Esophagus muscularis mucosa (tissue), 4 donors: ENCODE data around the gene ANO8. TPM values are rescaled to one million over a fixed set of nuclear protein-coding genes. Genes with fewer than 3 reads are reported as not detected.

Experiments used
- DNase-seq: peaks from one replicate; pipeline ENCODE4 v3.0.0-alpha.2; 2017; ENCODE audit errors: extremely low spot score
- H3K27ac ChIP-seq, 4 donors: fragments of 200-600 bp; sonication (generic); replicated peaks in 1 of 4; 1 replicate in 3 of 4; 2 replicates in 1 of 4; pipeline ENCODE4 v1.5.1; 2016 to 2019; ENCODE audit warnings: mild to moderate bottlenecking in 1 of 4
- H3K27me3 ChIP-seq, 4 donors: fragments of 200-600 bp; sonication (generic); one replicate each; pipeline versions ENCODE4 v1.5.1 to v1.6.0; 2016 to 2019
- H3K36me3 ChIP-seq, 4 donors: fragments of 200-600 bp; sonication (generic); one replicate each; pipeline ENCODE4 v1.5.1; 2016 to 2019
- H3K4me1 ChIP-seq, 4 donors: fragments of 200-600 bp; sonication (generic); one replicate each; pipeline ENCODE4 v1.5.1; 2016 to 2019
- H3K4me3 ChIP-seq, 4 donors: fragments of 200-600 bp; sonication (generic); 1 replicate in 2 of 4; 2 replicates in 2 of 4; pipeline ENCODE4 v1.5.1; 2016 to 2019; ENCODE audit warnings: mild to moderate bottlenecking in 4 of 4, moderate library complexity in 1 of 4
- H3K9me3 ChIP-seq, 4 donors: fragments of 200-600 bp; sonication (generic); 1 replicate in 3 of 4; 2 replicates in 1 of 4; pipeline ENCODE4 v1.5.1; 2016 to 2019
- EP300 ChIP-seq: sonication (generic); formaldehyde crosslinking; IDR thresholded peaks from one replicate; pipeline ENCODE4 v1.6.1; 2017; ENCODE audit warnings: antibody characterized with exemption
- POLR2A ChIP-seq: fragments of 450-650 bp; IDR thresholded peaks from one replicate; pipeline ENCODE4 v1.6.1; 2017; ENCODE audit warnings: antibody characterized with exemption, moderate library complexity, mild to moderate bottlenecking, low read depth
- POLR2AphosphoS5 ChIP-seq, 2 donors: sonication (generic); formaldehyde crosslinking; IDR thresholded peaks; one replicate each; pipeline ENCODE4 v1.6.1; 2017; ENCODE audit warnings: antibody characterized with exemption in 2 of 2
- WGBS: methylation state at CpG from one replicate; pipeline ENCODE4 v1.1.5; 2018; 5-methylcytosine and 5-hydroxymethylcytosine counted together
- intact Hi-C: fragments of 100-400 bp; cut with DNase I; formaldehyde crosslinking; loops from one replicate; pipeline ENCODE4 v1.15.1; 2023
- total RNA-seq, 4 donors: library from RNA; depleted of rRNA; stranded (reverse); fragments of >200 nt; gene quantifications; one replicate each; pipeline versions ENCODE4 v1.1.0 to v1.2.1, GENCODE V29; 2016
- TF ChIP-seq, protein P1 (sequence below), 3 experiments: fragments of 200-600 bp in 2 of 3; fragments of 450-650 bp in 1 of 3; sonication (generic) in 2 of 3; IDR thresholded peaks; one replicate each; pipeline ENCODE4 v1.5.1; 2017 to 2019; ENCODE audit warnings: antibody characterized with exemption in 3 of 3, mild to moderate bottlenecking in 2 of 3, moderate library complexity in 1 of 3

The ANO8 gene
- total RNA-seq, 4 donors from 2014 or later, result 2.9 to 7.4 (median 4.0) TPM

DNA sequence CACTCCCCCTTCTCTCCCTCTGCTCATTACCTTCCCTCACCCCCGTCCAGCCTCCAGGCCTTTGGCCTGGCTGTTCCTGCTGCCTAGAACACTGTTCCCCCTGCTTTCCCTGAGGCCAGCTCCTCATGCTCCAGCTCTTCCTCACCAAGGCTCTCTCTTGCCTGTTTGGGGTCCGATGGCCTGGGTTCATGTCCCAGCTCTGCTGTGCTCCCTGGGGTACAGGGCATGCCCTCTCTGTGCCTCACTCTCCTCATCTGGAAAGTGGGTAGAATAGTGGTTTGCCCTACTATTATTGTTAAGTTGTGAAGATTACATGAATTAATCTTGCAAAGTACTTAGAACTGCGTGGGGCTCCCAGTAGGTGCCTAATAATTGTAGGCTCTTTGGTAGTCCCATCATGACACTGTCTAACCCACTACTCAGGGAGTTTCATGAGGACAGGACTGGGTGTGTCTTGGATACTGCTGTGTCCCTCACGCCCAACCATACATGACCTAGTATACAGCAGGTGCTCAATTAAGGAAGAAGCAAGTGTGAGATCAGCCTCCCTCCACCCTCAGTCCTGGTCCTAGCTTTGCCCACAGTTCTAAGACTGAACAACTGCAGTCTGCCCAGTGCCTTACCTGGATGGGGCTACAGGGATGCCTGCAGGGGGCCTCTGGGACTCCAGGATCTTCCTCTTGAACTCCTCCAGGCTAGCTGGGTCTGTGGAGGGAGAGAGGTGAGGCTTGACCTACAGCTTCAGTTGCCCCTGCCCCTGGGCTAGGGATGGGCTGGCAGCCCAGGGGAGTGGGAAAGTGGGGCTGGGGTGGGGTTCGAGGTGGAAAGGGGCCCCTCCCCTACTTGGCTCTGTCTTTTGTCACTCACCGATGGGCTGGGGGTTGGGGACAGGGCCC lies 25.5 kb upstream of the ANO8 start:
- Histone ChIP-seq H3K4me3 (no peak overlapping the region), H3K9me3 (no peaks in the 10 kb centered on the region), H3K27ac (no peak overlapping the region), H3K4me1 (peaks cover 0 to 11% (median 5%) of the 10 kb centered on the region in 4 donors), H3K36me3 (no peaks in the 10 kb centered on the region), H3K27me3 (no peaks in the 10 kb centered on the region)
- intact Hi-C loops, result no loop called here
- peak; percentile 75 for DNase-seq
- WGBS, result 81% methylated on average over 6 of the region's 6 CpGs
- TF ChIP-seq POLR2AphosphoS5 (IDR thresholded peaks at IDR 0.05), result no peak
- no peak for TF ChIP-seq EP300
- TF ChIP-seq, protein P1, sequence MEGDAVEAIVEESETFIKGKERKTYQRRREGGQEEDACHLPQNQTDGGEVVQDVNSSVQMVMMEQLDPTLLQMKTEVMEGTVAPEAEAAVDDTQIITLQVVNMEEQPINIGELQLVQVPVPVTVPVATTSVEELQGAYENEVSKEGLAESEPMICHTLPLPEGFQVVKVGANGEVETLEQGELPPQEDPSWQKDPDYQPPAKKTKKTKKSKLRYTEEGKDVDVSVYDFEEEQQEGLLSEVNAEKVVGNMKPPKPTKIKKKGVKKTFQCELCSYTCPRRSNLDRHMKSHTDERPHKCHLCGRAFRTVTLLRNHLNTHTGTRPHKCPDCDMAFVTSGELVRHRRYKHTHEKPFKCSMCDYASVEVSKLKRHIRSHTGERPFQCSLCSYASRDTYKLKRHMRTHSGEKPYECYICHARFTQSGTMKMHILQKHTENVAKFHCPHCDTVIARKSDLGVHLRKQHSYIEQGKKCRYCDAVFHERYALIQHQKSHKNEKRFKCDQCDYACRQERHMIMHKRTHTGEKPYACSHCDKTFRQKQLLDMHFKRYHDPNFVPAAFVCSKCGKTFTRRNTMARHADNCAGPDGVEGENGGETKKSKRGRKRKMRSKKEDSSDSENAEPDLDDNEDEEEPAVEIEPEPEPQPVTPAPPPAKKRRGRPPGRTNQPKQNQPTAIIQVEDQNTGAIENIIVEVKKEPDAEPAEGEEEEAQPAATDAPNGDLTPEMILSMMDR (IDR thresholded peaks at IDR 0.05), result no peak
- no peak for TF ChIP-seq POLR2A

DNA sequence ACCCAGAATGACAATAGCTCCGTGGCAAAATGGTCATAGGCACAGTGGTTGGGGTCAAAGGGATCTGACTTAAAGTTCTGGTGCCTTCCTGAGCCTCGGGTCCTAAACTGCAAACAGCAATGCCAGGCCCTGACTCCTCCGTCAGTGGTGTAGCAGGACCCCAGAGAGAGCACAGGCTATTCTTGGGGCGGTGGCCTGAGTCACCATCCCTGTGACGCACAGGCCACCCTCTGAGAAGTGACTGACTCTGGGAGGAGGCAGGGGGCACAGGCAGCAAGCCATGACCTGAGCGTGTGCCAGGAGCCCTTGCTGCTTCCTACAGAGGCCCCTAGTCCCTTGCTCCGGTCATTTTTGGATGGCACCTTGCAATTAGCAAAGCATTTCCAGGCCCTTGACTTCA lies 23.7 kb upstream of the ANO8 start:
- no peak for DNase-seq

DNA sequence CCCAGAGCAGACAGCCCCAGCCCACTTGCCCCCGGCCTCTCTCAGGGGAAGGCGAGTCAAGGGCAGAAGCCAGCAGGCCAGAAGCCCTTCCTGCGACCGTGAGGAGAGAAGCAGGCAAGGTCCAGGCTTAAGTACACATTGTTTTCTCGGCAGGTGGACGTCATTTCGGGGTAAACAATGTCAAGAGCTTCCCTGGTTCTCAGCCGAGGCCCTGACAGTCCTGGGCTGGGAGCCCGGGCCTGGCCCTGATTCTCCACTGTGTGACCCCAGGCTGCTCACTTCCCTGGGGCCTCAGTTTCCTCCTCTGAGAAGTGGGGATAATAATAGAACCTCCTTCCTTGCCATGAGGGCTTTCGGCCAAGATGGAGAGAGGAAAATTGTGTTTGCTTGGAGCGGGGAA lies 23.1 kb upstream of the ANO8 start:
- H3K27ac ChIP-seq, result peak overlapping the region; percentile 9 to 55 (median 30)
- peaks cover 0 to 9% (median 0%) of the 10 kb centered on the region in 4 donors for H3K27me3 ChIP-seq
- no peaks in the 10 kb centered on the region for H3K9me3 ChIP-seq
- TF ChIP-seq POLR2AphosphoS5 (IDR thresholded peaks at IDR 0.05) (peak in 1 of 2 donors; percentile 19), POLR2A (no peak)
- no peaks in the 10 kb centered on the region for H3K36me3 ChIP-seq
- H3K4me1 ChIP-seq, result peaks cover 6 to 16% (median 9%) of the 10 kb centered on the region in 4 donors
- 69% methylated on average over 9 of the region's 11 CpGs for WGBS
- H3K4me3 ChIP-seq, result no peak overlapping the region
- DNase-seq, result no peak
- intact Hi-C loops, result no loop called here

More for the DNA sequence above, 23.7 kb upstream of the ANO8 start:
- Histone ChIP-seq H3K4me3 (no peak overlapping the region), H3K4me1 (peaks cover 0 to 11% (median 5%) of the 10 kb centered on the region in 4 donors), H3K36me3 (no peaks in the 10 kb centered on the region), H3K9me3 (no peaks in the 10 kb centered on the region), H3K27ac (peak overlapping the region; percentile 9 to 55 (median 30)), H3K27me3 (peaks cover 0 to 2% (median 0%) of the 10 kb centered on the region in 4 donors)
- 49% methylated on average over 6 of the region's 7 CpGs for WGBS
- intact Hi-C loops, result no loop called here
- TF ChIP-seq POLR2AphosphoS5 (IDR thresholded peaks at IDR 0.05), result peak in 1 of 2 donors; percentile 53
- no peak for TF ChIP-seq POLR2A
- TF ChIP-seq EP300, result peak; percentile 13

DNA sequence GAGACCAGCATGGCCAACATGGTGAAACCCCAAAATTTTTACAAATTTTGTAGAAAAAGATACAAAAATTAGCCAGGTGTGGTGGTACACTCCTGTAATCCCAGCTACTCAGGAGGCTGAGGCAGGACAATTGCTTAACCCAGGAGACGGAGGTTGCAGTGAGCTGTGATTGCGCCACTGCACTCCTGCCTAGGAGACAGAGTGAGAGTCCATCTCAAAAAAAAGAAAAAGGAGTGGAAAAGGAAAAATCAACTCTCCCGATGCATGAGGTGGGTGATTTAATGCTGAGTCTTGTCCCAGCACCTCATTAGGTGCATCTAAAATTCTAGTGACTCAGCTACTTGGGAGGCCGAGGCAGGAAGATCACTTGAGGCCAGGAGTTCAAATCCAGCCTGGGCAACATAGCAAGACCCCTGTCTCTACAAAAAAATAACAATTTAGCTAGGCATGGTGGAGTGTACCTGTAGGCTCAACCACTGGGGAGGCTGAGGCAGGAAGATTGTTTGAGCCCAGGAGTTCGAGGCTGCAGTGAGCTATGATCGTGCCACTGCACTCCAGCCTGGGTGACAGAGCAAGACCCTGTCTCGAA lies 22.5 kb upstream of the ANO8 start:
- intact Hi-C loops, result no loop called here
- DNase-seq, result no peak
- peak overlapping the region in 3 of 4 donors; percentile 9 to 55 (median 30) for H3K27ac ChIP-seq
- peaks cover 0 to 15% (median 0%) of the 10 kb centered on the region in 4 donors for H3K27me3 ChIP-seq
- H3K4me1 ChIP-seq, result peaks cover 8 to 16% (median 14%) of the 10 kb centered on the region in 4 donors
- no peak overlapping the region for H3K4me3 ChIP-seq
- 78% methylated on average over 7 of the region's 7 CpGs for WGBS
- H3K36me3 ChIP-seq, result no peaks in the 10 kb centered on the region
- TF ChIP-seq POLR2A, result no peak
- TF ChIP-seq POLR2AphosphoS5 (IDR thresholded peaks at IDR 0.05), result no peak
- no peak for TF ChIP-seq EP300
- TF ChIP-seq, protein P1 (IDR thresholded peaks at IDR 0.05), result no peak
- no peaks in the 10 kb centered on the region for H3K9me3 ChIP-seq

DNA sequence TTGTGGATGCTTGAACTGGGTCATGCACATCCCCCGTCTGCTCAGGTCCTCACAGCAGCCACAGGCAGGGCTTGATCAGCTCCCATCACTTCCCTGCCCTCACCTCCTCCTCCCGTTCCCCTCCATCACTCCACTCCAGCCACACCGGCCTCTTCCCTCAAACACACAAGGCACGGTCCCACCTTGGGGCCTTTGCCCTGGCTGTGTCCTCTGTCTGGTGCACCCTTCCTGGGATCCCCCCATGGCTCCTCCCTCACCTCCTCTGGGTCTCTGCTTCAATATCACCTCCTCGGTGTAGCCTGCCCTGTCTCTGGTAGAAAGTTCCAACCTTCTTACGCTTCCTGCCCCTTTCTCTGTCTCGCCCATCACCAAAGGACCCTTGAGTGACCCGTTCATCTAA lies 18.7 kb upstream of the ANO8 start:
- Histone ChIP-seq H3K27ac (no peak overlapping the region), H3K36me3 (no peaks in the 10 kb centered on the region), H3K27me3 (peaks cover 0 to 45% (median 0%) of the 10 kb centered on the region in 4 donors), H3K4me1 (peaks cover 14 to 30% (median 27%) of the 10 kb centered on the region in 4 donors), H3K9me3 (no peaks in the 10 kb centered on the region), H3K4me3 (no peak overlapping the region)
- DNase-seq, result no peak
- 85% methylated on average over 8 of the region's 8 CpGs for WGBS
- TF ChIP-seq POLR2A (no peak), EP300 (no peak), POLR2AphosphoS5 (IDR thresholded peaks at IDR 0.05) (no peak)
- TF ChIP-seq, protein P1 (IDR thresholded peaks at IDR 0.05), result no peak
- intact Hi-C loops, result no loop called here
